GM18870 (cell line): ENCODE results near the gene C1D.
"Not testable (repeated sequence)": the region's sequence is repeated elsewhere in the genome, so short reads cannot be mapped to it uniquely, and the experiment has no call there.

Experiments used
- ATAC-seq: cut with Tn5 transposase; IDR thresholded peaks from one replicate; pipeline ENCODE4 v1.9.1; 2021; ENCODE audit warnings: moderate library complexity; ENCODE audit not compliant: unreplicated experiment

The C1D gene

DNA sequence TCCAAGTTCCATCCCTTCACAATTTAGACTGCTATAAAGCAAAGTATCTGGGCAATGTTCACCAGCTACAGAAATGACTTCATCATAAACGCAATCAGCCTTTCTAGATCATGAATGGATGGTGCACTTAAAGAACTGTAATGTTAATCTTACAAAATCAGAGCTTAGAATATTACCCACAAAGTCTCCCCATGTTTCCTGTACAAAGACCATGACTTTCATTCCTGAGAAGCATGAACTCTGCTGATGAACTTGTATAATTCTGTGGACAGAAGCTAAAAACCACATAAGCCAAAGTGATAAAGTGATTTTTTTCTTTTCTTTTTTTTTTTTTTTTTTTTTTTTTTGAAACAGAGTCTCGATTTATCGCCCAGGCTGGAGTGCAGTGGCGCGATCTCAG lies 53.3 kb downstream of the C1D start:
- no peak for ATAC-seq

DNA sequence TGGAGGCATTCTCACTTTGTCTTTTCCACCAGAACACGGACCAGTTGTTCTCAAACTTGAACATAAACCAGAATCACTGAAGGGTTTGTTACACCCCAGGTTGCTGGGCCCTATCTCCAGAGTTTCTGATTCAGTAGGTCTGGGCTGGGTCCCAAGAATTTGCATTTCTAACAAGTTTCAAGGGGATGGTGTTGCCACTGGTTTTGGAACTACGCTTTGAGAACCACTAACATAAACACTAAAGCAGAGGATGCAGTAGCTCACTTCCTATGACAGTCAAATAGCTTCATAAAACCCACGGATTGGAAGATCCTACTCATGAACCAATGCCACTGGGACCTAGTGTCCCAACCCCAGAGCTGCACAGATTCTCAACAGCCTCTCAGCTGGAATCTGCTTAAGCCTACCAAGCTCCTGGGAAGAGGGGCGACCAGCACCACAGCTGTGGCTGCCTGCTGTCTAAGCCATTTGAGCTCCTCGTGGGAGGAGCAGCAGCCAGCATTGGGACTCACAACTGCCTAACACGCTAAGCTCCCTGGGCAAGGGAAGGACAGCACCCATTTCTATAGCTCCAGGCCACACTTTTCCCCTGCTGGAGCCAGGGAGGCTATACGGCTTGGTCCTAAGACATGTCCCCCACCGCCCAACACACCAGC lies 62.5 kb downstream of the C1D start:
- ATAC-seq: no peak

DNA sequence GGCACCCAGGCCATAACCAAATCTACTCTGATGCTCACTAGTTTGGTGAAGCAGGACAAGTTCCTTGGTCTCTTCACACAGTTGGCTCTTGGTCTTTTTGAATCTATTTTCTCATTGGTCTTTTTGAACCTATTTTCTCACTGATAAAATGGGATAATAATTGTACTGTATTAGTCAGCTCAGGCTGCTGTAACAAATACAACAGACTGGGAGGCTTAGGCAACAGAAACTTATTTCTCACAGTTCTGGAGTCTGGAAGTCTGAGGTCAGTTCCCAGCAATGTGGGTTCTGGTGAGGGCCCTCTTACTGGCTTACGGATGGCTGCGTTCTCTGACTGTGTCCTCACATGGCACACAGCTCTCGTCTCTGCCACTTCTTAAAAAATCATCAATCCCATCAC lies 63.5 kb downstream of the C1D start:
- no peak for ATAC-seq

DNA sequence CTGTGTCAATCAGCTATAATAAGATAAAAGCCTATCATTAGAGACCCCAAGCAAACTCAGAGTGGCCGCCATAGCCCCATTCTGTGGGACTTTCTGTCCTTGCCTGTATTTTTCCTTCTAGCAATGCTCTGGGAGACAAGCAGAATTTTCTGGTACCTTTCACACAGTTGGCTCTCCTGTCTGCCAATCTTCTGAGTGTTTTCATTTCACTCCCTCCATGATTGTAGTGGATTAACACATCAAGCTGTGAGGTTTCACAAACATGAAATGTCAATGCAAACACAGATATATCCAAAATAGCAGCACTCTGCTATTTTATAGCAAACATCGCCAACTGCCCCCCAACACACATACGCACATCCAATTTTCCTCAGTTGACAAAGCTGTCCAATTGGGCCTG lies 64.9 kb downstream of the C1D start:
- no peak for ATAC-seq

DNA sequence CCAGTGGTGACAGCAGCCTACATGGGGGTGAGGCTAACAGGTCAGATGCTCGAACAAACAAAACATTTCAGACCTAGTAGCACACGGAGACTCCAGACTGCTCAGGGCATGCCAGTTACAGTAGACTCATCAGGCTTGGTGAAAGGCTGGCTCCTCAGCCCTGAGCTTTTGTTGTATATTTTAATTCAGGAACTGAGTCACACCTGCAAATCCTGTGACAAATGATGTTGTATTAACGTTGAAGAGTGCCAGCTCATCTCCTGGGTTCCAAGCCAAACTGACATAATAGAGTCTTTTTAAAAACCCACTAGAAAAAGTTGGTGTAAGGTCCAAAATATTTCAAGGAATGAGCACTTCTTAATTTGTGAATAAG lies 65.3 kb downstream of the C1D start:
- ATAC-seq: no peak

DNA sequence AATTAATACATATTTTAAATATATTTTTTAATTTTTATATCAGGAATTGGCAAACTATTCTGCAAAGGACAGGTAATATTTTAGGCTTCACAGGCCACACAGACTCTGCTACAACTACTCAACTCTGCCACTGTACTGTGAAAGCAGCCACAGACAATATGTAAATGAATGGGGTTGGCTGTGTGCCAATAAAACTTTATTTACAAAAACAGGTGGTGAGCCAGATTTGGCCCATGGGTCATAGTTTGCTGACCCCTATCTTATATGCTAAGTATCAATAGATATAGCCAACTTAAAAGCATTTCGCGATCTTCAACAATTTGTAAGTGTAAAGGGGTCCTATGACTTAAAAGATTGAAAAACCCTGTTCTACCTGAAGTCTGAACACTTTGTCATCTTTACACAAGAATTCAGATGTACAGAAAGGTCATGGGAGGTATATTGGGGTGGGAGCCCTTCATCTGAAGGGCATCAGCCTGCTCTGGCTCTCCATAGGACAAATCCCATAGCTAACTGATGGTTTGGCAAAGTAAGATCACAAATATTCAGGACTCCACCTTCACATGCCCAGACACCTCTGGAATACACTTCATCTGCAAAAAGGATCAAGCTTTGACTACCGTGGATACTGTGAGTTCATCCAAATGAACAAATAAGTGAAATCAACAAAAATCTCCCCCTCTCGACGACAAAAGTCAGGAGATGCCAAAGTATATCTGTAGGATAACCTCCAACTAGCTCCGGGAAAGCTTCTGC lies 65.9 kb downstream of the C1D start:
- ATAC-seq: no peak

DNA sequence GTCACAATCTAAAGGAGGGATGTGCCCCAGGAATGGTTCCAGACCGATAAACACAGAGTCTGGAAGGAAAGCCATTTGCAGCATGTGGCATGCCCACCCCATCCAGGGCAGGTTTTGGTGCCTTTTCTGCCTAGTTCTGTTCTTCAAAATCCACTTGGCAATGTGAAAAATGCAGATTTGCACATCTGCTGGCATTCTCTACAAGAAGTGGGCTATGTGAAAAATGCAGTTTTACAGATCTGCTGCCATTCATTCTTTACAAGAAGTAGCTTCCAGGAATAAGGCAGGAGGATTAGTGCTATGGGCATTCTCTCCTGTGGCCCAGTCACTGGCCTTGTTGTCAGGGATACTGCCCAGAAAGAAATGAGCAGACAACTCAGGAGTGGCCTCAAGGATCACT lies 68.1 kb downstream of the C1D start:
- no peak for ATAC-seq

DNA sequence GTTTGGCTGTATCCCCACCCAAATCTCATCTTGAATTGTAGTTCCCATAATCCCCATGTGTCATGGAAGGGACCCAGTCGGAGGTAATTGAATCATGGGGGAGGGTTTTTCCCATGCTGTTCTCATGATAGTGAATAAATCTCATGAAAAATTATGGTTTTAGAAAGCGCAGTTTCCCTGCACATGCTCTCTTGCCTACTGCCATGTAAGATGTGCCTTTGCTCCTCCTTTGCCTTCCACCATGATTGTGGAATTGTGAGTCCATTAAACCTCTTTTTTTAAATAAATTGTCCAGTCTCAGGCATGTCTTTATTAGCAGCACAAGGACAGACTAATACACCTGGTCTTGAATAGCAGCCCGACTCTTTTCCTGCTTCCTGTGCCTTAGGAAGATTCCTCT lies 68.7 kb downstream of the C1D start:
- ATAC-seq: not testable (repeated sequence)

DNA sequence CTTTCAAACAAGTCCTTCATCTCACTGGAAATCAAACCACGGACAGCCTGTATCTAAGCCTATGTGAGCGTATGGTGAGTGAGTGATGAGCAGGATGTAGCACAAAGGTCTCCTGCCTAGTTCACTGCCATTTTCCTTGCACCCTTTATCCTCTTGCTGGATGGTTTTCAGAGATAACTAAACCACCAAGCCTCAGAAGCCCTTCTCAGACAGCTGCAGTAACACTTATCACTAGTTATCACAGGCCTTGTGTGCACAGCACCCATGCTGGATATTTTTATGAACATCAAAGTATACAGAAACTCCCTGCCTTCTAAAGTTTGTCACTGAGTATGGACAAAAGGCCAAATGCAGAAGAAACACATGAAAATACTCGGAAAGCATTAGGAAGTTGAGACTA lies 69.5 kb downstream of the C1D start:
- ATAC-seq: no peak

DNA sequence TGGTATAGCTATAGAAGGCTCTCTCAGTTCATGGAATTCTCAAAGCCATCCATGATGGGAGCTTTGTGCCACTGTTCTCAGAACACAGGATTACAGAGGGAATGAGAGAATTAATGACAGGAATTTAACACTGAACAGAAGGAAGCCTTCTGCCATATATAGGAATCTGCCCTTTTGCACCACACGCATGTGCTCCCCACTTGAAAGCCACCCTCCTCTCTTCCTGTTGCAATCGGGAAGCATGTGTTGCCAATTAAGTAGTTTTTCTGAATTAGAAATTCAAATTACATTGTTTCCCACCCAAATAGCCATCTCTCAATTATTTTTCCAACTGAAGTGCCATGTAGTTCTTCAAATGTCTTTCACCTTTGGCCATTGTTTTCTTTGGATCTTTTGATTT lies 71.3 kb downstream of the C1D start:
- no peak for ATAC-seq
